A549 (cell line): ENCODE measurements around the gene SOHLH2. TPM values are rescaled to one million over a fixed set of nuclear protein-coding genes. Genes with fewer than 3 reads are reported as not detected.

ENCODE experiments used
- ATAC-seq, 2 experiments: fragments of 200-7000 bp in 1 of 2; fragments of >200 bp in 1 of 2; cut with Nextera tagmentation in 1 of 2; cut with Tn5 transposase in 1 of 2; 3 replicates each; pipeline versions ENCODE4 v1.8.0 to v1.9.1; 2018 to 2020; ENCODE audit warnings: mild to moderate bottlenecking in 1 of 2, moderate library complexity in 1 of 2
- CTCF ChIA-PET: fragments of 300-600 bp; sonication (Branson Sonifier 250); formaldehyde crosslinking; extraction: SDS; loops from one replicate; lab custom pipeline; 2021; ENCODE audit warnings: antibody characterized with exemption, inconsistent platforms; lab: Yijun Ruan, JAX
- POLR2A ChIA-PET: fragments of 350-600 bp; formaldehyde crosslinking; extraction: SDS; loops from one replicate; lab custom pipeline; 2021; ENCODE audit warnings: antibody characterized with exemption, inconsistent platforms; lab: Yijun Ruan, JAX
- DNase-seq, 2 experiments: peaks; one replicate each; pipeline versions ENCODE4 v3.0.0 to v3.0.0-alpha.2; 2011 to 2016; ENCODE audit warnings: low read depth in 1 of 2, low spot score in 1 of 2
- FAIRE-seq: peaks from 2 replicates; lab custom pipeline; 2011; peaks lifted over from hg19 to GRCh38; lab: Jason Lieb, UNC
- H3K27ac ChIP-seq, 2 experiments: fragments of >200 bp; sonication (Bioruptor Twin); formaldehyde crosslinking; 3 replicates each; pipeline ENCODE4 v1.5.1; 2016 to 2017
- H3K4me1 ChIP-seq: fragments of >200 bp; sonication (Bioruptor Twin); formaldehyde crosslinking; 3 replicates; pipeline ENCODE4 v1.6.1; 2016
- H3K4me2 ChIP-seq: fragments of >200 bp; sonication (Bioruptor Twin); formaldehyde crosslinking; 3 replicates; pipeline ENCODE4 v1.6.1; 2016
- H3K4me3 ChIP-seq: fragments of >200 bp; sonication (Bioruptor Twin); formaldehyde crosslinking; 3 replicates; pipeline ENCODE4 v1.5.1; 2016
- H3K9me3 ChIP-seq: fragments of >200 bp; sonication (Bioruptor Twin); formaldehyde crosslinking; 3 replicates; pipeline ENCODE4 v1.6.1; 2016
- BHLHE40 ChIP-seq: IDR thresholded peaks from 2 replicates; pipeline ENCODE4 v1.6.1; 2012; ENCODE audit warnings: low read depth, low read length, inconsistent platforms
- CBX8 ChIP-seq: fragments of 200-600 bp; sonication (generic); IDR thresholded peaks from 2 replicates; pipeline ENCODE4 v1.6.1; 2016
- CEBPB ChIP-seq, 2 experiments: fragments of >200 bp in 1 of 2; sonication (Bioruptor Twin) in 1 of 2; formaldehyde crosslinking in 1 of 2; IDR thresholded peaks; 2 replicates each; pipeline ENCODE4 v1.6.1; 2012 to 2016
- CHD2 ChIP-seq: fragments of 150-350 bp; IDR thresholded peaks from 2 replicates; pipeline ENCODE4 v1.6.1; 2014; ENCODE audit warnings: low read length; ENCODE audit not compliant: partially characterized antibody
- E2F6 ChIP-seq: IDR thresholded peaks from 2 replicates; pipeline ENCODE4 v1.6.1; 2012; ENCODE audit warnings: low read depth, borderline replicate concordance
- FOSB ChIP-seq: fragments of 250-450 bp; sonication (Bioruptor Pico); IDR thresholded peaks from 2 replicates; pipeline ENCODE4 v1.5.0; 2020; ENCODE audit warnings: mild to moderate bottlenecking, moderate library complexity
- FOSL2 ChIP-seq, 2 experiments: fragments of 450-650 bp in 1 of 2; fragments of >200 bp in 1 of 2; sonication (Bioruptor Twin) in 1 of 2; formaldehyde crosslinking; IDR thresholded peaks; 2 replicates each; pipeline versions ENCODE4 v1.5.0 to v1.6.1; 2016 to 2020; ENCODE audit warnings: mild to moderate bottlenecking in 1 of 2, moderate library complexity in 1 of 2
- FOXS1 ChIP-seq: fragments of 250-450 bp; sonication (Bioruptor Pico); IDR thresholded peaks from 2 replicates; pipeline ENCODE4 v1.5.0; 2020; ENCODE audit warnings: mild to moderate bottlenecking, moderate library complexity
- GATA3 ChIP-seq: IDR thresholded peaks from 2 replicates; pipeline ENCODE4 v1.6.1; 2012; ENCODE audit warnings: borderline replicate concordance
- HES2 ChIP-seq: fragments of >200 bp; sonication (Bioruptor Twin); formaldehyde crosslinking; IDR thresholded peaks from 2 replicates; pipeline ENCODE4 v1.6.1; 2016
- HEYL ChIP-seq: fragments of 250-450 bp; sonication (Bioruptor Pico); IDR thresholded peaks from 2 replicates; pipeline ENCODE4 v1.8.0; 2021; ENCODE audit warnings: mild to moderate bottlenecking, moderate library complexity
- HOXB13 ChIP-seq: fragments of 250-450 bp; sonication (Bioruptor Pico); IDR thresholded peaks from 2 replicates; pipeline ENCODE4 v1.5.0; 2020; ENCODE audit warnings: low read depth, mild to moderate bottlenecking, moderate library complexity
- HOXB5 ChIP-seq: fragments of 250-450 bp; sonication (Bioruptor Pico); IDR thresholded peaks from 2 replicates; pipeline ENCODE4 v1.5.0; 2020; ENCODE audit warnings: mild to moderate bottlenecking, moderate library complexity
- JUNB ChIP-seq: fragments of >200 bp; sonication (Bioruptor Twin); formaldehyde crosslinking; IDR thresholded peaks from 2 replicates; pipeline ENCODE4 v1.6.1; 2016
- MYC ChIP-seq: IDR thresholded peaks from 2 replicates; pipeline ENCODE4 v1.6.1; 2012; ENCODE audit warnings: mild to moderate bottlenecking, inconsistent platforms, low read length, improper control_type of control experiment, borderline replicate concordance
- NFE2L2 ChIP-seq: fragments of 150-350 bp; conservative IDR thresholded peaks from 2 replicates; pipeline ENCODE4 v1.6.1; 2014; ENCODE audit warnings: low read length
- NPAS2 ChIP-seq: fragments of 250-450 bp; sonication (Bioruptor Pico); IDR thresholded peaks from 2 replicates; pipeline ENCODE4 v1.8.0; 2022; ENCODE audit warnings: mild to moderate bottlenecking, moderate library complexity, borderline replicate concordance
- PHF8 ChIP-seq: fragments of 200-600 bp; sonication (generic); IDR thresholded peaks from 2 replicates; pipeline ENCODE4 v1.6.1; 2016; ENCODE audit warnings: low read depth, mild to moderate bottlenecking, antibody characterized with exemption, moderate library complexity, borderline replicate concordance
- RAD21 ChIP-seq, 2 experiments: fragments of >200 bp in 1 of 2; sonication (Bioruptor Twin) in 1 of 2; formaldehyde crosslinking in 1 of 2; IDR thresholded peaks in 1 of 2; conservative IDR thresholded peaks in 1 of 2; 2 replicates in 1 of 2; 3 replicates in 1 of 2; pipeline ENCODE4 v1.6.1; 2012 to 2018; ENCODE audit warnings: inconsistent platforms in 1 of 2
- RARB ChIP-seq: fragments of 250-450 bp; sonication (Bioruptor Pico); IDR thresholded peaks from 2 replicates; pipeline ENCODE4 v1.8.0; 2021; ENCODE audit warnings: mild to moderate bottlenecking, moderate library complexity
- RFX5 ChIP-seq: fragments of 450-650 bp; IDR thresholded peaks from 2 replicates; pipeline ENCODE4 v1.7.1; 2014; ENCODE audit warnings: antibody characterized with exemption, mild to moderate bottlenecking, moderate library complexity
- SMC3 ChIP-seq: fragments of >200 bp; sonication (Bioruptor Twin); formaldehyde crosslinking; IDR thresholded peaks from 3 replicates; pipeline ENCODE4 v1.6.1; 2018; ENCODE audit warnings: inconsistent platforms
- SREBF2 ChIP-seq: fragments of 450-650 bp; IDR thresholded peaks from 2 replicates; pipeline ENCODE4 v1.6.1; 2014; ENCODE audit warnings: mild to moderate bottlenecking, moderate library complexity
- USF2 ChIP-seq: fragments of 450-650 bp; IDR thresholded peaks from 2 replicates; pipeline ENCODE4 v1.6.1; 2014; ENCODE audit warnings: antibody characterized with exemption
- ZC3H11A ChIP-seq: fragments of 450-650 bp; IDR thresholded peaks from 2 replicates; pipeline ENCODE4 v1.6.1; 2014; ENCODE audit warnings: antibody characterized with exemption, mild to moderate bottlenecking
- ZNF302 ChIP-seq: fragments of 250-450 bp; sonication (Bioruptor Pico); IDR thresholded peaks from 2 replicates; pipeline ENCODE4 v1.9.0; 2021; ENCODE audit warnings: inconsistent platforms, mild to moderate bottlenecking, moderate library complexity
- ZSCAN20 ChIP-seq: fragments of 250-450 bp; sonication (Bioruptor Pico); IDR thresholded peaks from 2 replicates; pipeline ENCODE4 v1.8.0; 2022; ENCODE audit warnings: mild to moderate bottlenecking, moderate library complexity
- WGBS: methylation state at CpG from one replicate; pipeline ENCODE4 v1.1.6; 2017; ENCODE audit errors: missing lambda C conversion rate; 5-methylcytosine and 5-hydroxymethylcytosine counted together
- polyA plus RNA-seq, 4 experiments: library from polyadenylated mRNA; depleted of rRNA in 3 of 4; stranded (reverse); fragments of >200 nt; fragmentation: RNase III in 1 of 4; extraction: RNeasy Plus Mini Kit Qiagen cat#74134 plus additional on column Dnase treatment in 1 of 4; gene quantifications; 2 replicates in 3 of 4; 3 replicates in 1 of 4; pipeline ENCODE4 v1.2.3, GENCODE V29; 2011 to 2017
- TF ChIP-seq, protein P1 (sequence below): fragments of 150-350 bp; IDR thresholded peaks from 2 replicates; pipeline ENCODE4 v1.6.1; 2014; ENCODE audit warnings: low read depth, mild to moderate bottlenecking, low read length

Gene SOHLH2
- polyA plus RNA-seq, 2 of the 4 experiments (the other 2 are of a cell fraction): 0.14 TPM; not detected in 1

GRCh38 chr13:36190771-36191170 is 23.6 kb downstream of the SOHLH2 start (continued):
- TF ChIP-seq, protein P1, sequence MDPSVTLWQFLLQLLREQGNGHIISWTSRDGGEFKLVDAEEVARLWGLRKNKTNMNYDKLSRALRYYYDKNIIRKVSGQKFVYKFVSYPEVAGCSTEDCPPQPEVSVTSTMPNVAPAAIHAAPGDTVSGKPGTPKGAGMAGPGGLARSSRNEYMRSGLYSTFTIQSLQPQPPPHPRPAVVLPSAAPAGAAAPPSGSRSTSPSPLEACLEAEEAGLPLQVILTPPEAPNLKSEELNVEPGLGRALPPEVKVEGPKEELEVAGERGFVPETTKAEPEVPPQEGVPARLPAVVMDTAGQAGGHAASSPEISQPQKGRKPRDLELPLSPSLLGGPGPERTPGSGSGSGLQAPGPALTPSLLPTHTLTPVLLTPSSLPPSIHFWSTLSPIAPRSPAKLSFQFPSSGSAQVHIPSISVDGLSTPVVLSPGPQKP: no peak
- no peak for TF ChIP-seq USF2
- TF ChIP-seq, all 56 proteins: peak for 0

GRCh38 chr13:36188441-36188840 is 25.9 kb downstream of the SOHLH2 start:
- DNase-seq (no peak), ATAC-seq (no peak), FAIRE-seq (no peak)
- Histone ChIP-seq H3K27ac (no peak overlapping the region), H3K9me3 (no peaks in the 10 kb centered on the region), H3K4me2 (no peak overlapping the region), H3K4me1 (no peaks in the 10 kb centered on the region), H3K4me3 (no peak overlapping the region)
- TF ChIP-seq SREBF2: no peak
- no peak for TF ChIP-seq ZSCAN20 (CRISPR knock-in tag)
- TF ChIP-seq E2F6: no peak
- no peak for TF ChIP-seq FOSL2 (IDR thresholded peaks at IDR 0.05)
- no peak for TF ChIP-seq FOSL2 (CRISPR knock-in tag; IDR thresholded peaks at IDR 0.05)
- TF ChIP-seq BHLHE40: no peak
- no peak for TF ChIP-seq FOSB (CRISPR knock-in tag)
- TF ChIP-seq MYC: no peak
- TF ChIP-seq JUNB: no peak
- POLR2A ChIA-PET: no interaction called here
- 0% methylated on average over 1 of the region's 1 CpG for WGBS
- CTCF ChIA-PET: no interaction called here

GRCh38 chr13:36183901-36184300 is 30.5 kb downstream of the SOHLH2 start:
- POLR2A ChIA-PET: no interaction called here
- no peak overlapping the region for H3K4me2 ChIP-seq
- H3K4me3 ChIP-seq: no peak overlapping the region
- no peaks in the 10 kb centered on the region for H3K9me3 ChIP-seq
- no peak for TF ChIP-seq RARB (CRISPR knock-in tag)
- no peak for TF ChIP-seq CHD2
- TF ChIP-seq PHF8: no peak
- TF ChIP-seq CEBPB (IDR thresholded peaks at IDR 0.05): no peak
- no peak for TF ChIP-seq HOXB5 (CRISPR knock-in tag)
- no peak for TF ChIP-seq RAD21 (conservative IDR thresholded peaks at IDR 0.05 in 1 of 2, IDR thresholded peaks at IDR 0.05 in 1 of 2)
- no peak for TF ChIP-seq CBX8
- TF ChIP-seq HOXB13 (CRISPR knock-in tag): no peak
- TF ChIP-seq ZC3H11A: no peak
- TF ChIP-seq RFX5: no peak
- no peak for TF ChIP-seq ZNF302 (CRISPR knock-in tag)
- TF ChIP-seq NPAS2 (CRISPR knock-in tag): no peak
- TF ChIP-seq FOXS1: no peak
- TF ChIP-seq HES2: no peak
- TF ChIP-seq HEYL (CRISPR knock-in tag): no peak
- TF ChIP-seq SMC3: no peak
- TF ChIP-seq E2F6: no peak
- TF ChIP-seq GATA3: no peak
- no peak for TF ChIP-seq NFE2L2
- H3K27ac ChIP-seq: no peak overlapping the region
- FAIRE-seq: no peak
- ATAC-seq: no peak
- CTCF ChIA-PET: no interaction called here
- DNase-seq: no peak
- H3K4me1 ChIP-seq: no peaks in the 10 kb centered on the region
